Type B pancreatic cell (in vitro differentiated cells): ENCODE results near the gene ZNF23. TPM values are rescaled to one million over a fixed set of nuclear protein-coding genes. Genes with fewer than 3 reads are reported as not detected.
A peak's percentile ranks its signal among the peaks of the same experiment; 100 is the strongest.

ENCODE experiments used
- DNase-seq: peaks from one replicate; pipeline ENCODE4 v3.0.0; 2021; ENCODE audit warnings: mixed read lengths; ENCODE audit not compliant: unreplicated experiment; ENCODE audit errors: extremely low spot score
- H3K27ac Mint-ChIP-seq: 2 replicates; pipeline ENCODE4 v1.8.0; 2021; ENCODE audit warnings: mild to moderate bottlenecking, mixed read lengths
- H3K27me3 Mint-ChIP-seq: 2 replicates; pipeline ENCODE4 v1.8.0; 2021; ENCODE audit warnings: mixed read lengths
- H3K36me3 Mint-ChIP-seq: 2 replicates; pipeline ENCODE4 v1.8.0; 2021; ENCODE audit warnings: mixed read lengths
- H3K4me1 Mint-ChIP-seq: one replicate; pipeline ENCODE4 v1.8.0; 2021; ENCODE audit warnings: mixed read lengths; ENCODE audit not compliant: unreplicated experiment
- H3K4me3 Mint-ChIP-seq: 2 replicates; pipeline ENCODE4 v1.8.0; 2021; ENCODE audit warnings: mild to moderate bottlenecking, mixed read lengths
- H3K9me3 Mint-ChIP-seq: 2 replicates; pipeline ENCODE4 v1.8.0; 2021; ENCODE audit warnings: mixed read lengths
- total RNA-seq: library from RNA; stranded (reverse); gene quantifications from 2 replicates; pipeline ENCODE4 v1.2.1, GENCODE V29; 2021; ENCODE audit warnings: low replicate concordance
- TF ChIP-seq, protein P1 (sequence below): fragments of 200-600 bp; sonication (generic); conservative IDR thresholded peaks from 2 replicates; pipeline ENCODE4 v1.5.0; 2021; ENCODE audit warnings: antibody characterized with exemption, mild to moderate bottlenecking

ZNF23 gene
- total RNA-seq, 1 donor from 2014 or later: 11.1 TPM

DNA sequence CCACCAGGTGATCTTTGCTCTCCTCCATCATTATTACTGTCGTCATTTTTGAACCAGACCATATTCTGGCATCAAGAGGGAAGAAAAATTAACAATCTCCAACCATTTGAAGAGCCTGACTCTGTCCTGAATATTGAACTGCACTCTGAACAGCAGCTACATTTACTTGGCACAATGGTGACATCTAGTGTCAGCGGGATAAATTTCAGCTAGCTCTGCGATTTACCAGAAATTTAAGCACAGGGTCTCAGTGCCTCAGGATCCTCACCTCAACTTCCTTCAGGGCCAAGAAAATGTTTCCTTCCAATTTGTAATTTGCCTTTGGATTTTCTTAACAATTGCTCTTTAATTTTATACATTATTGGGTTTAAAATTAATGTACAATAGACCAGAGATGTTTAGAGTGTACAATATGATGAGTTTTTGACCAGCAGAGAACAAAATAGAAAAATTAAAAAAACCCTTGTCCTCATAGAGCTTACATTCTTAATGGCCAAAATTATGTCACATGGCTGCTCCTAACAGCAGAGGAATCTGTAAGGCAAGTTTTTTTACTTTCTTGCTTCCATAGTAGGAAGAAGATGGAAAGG lies 37.8 kb upstream of the ZNF23 start:
- H3K9me3 Mint-ChIP-seq: no peaks in the 10 kb centered on the region
- TF ChIP-seq, protein P1, sequence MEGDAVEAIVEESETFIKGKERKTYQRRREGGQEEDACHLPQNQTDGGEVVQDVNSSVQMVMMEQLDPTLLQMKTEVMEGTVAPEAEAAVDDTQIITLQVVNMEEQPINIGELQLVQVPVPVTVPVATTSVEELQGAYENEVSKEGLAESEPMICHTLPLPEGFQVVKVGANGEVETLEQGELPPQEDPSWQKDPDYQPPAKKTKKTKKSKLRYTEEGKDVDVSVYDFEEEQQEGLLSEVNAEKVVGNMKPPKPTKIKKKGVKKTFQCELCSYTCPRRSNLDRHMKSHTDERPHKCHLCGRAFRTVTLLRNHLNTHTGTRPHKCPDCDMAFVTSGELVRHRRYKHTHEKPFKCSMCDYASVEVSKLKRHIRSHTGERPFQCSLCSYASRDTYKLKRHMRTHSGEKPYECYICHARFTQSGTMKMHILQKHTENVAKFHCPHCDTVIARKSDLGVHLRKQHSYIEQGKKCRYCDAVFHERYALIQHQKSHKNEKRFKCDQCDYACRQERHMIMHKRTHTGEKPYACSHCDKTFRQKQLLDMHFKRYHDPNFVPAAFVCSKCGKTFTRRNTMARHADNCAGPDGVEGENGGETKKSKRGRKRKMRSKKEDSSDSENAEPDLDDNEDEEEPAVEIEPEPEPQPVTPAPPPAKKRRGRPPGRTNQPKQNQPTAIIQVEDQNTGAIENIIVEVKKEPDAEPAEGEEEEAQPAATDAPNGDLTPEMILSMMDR: peak; percentile 83
- H3K27ac Mint-ChIP-seq: no peak overlapping the region
- H3K4me3 Mint-ChIP-seq: no peak overlapping the region
- no peaks in the 10 kb centered on the region for H3K4me1 Mint-ChIP-seq
- no peak for DNase-seq
- peaks cover 8% of the 10 kb centered on the region for H3K27me3 Mint-ChIP-seq
- no peaks in the 10 kb centered on the region for H3K36me3 Mint-ChIP-seq

DNA sequence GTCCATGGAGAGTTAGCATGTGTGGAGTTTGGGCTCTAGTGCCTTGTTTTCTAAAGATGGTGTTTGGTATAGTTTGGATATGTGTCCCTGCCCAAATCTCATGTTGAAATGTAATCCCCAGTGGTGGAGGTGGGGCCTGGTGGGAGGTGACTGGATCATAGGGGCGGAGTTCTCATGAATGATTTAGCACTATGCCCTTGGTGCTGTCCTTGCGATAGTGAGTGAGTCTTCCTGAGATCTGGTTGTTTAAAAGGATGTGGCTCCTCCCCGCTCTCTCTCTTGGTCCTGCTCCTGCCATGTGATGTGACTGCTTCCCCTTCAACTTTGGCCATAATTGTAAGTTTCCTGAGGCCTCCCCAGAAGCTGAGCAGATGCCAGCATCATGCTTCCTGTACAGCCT lies 36.0 kb upstream of the ZNF23 start:
- Mint-ChIP-seq H3K36me3 (no peaks in the 10 kb centered on the region), H3K4me3 (no peak overlapping the region), H3K4me1 (no peaks in the 10 kb centered on the region), H3K27me3 (peaks cover 5% of the 10 kb centered on the region), H3K27ac (no peak overlapping the region), H3K9me3 (no peaks in the 10 kb centered on the region)
- no peak for DNase-seq
- TF ChIP-seq, protein P1: no peak

DNA sequence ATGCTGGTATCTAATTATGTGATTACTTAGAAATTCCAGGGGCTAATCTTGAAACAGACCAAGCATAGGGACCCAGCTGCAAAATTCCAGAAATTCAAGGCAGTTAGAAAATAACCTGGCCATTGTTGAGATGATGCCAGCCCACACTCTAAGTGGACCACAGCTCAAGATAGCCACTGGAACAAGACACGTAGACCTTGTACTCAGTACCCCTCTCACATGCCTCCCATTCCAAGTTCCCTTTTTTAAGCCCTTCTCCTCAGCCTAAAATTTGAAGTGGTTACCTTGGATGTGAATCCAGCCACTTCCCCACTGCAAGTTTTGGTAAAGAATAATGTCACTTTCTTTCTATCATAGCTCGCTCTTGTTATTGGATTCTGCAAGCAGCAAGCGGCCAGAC lies 31.2 kb upstream of the ZNF23 start:
- DNase-seq: no peak
- no peak overlapping the region for H3K27ac Mint-ChIP-seq
- H3K9me3 Mint-ChIP-seq: no peaks in the 10 kb centered on the region
- no peaks in the 10 kb centered on the region for H3K36me3 Mint-ChIP-seq
- TF ChIP-seq, protein P1: no peak
- H3K4me1 Mint-ChIP-seq: no peaks in the 10 kb centered on the region
- H3K4me3 Mint-ChIP-seq: no peak overlapping the region
- H3K27me3 Mint-ChIP-seq: peaks cover 8% of the 10 kb centered on the region

DNA sequence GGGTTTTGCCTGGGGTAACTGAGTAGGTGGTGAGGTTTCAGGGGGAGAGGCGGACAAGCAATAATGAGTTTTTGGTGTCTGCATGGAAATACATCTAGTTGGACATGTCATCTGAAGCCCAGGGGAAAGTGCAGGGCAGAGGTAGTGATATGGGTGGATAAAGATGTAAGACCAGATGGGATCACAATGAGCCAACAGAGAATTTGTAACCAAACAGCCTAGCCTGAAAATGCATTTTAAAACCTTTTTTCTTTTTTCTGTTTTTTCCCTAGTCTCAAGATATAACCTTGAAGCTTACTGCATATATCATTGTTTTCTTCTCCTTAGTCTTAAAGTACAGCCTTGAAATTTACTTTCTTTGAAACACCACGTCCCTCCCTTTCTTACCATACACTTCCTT lies 30.7 kb upstream of the ZNF23 start:
- Mint-ChIP-seq H3K4me3 (no peak overlapping the region), H3K4me1 (no peaks in the 10 kb centered on the region), H3K27ac (no peak overlapping the region), H3K27me3 (peaks cover 8% of the 10 kb centered on the region), H3K36me3 (no peaks in the 10 kb centered on the region), H3K9me3 (no peaks in the 10 kb centered on the region)
- TF ChIP-seq, protein P1: no peak
- DNase-seq: no peak

DNA sequence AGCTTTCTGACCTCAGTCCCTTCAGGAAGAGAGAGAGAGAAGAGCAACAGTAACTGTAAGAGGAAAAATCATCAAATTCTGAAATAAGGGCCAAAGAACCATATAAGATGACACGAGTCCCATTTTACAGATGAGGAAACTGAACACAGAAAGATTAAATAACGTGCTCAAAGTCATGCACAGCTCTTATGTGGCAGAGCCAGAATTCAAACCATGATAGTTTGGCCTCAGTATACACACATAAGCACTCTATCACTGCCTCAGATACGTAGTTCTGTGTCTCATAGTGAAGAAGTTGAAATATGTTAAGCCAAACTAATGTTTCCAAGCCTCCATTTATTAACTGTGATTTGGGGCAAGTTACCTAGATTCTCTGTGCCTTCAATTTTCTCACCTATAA lies 29.0 kb upstream of the ZNF23 start:
- H3K36me3 Mint-ChIP-seq: no peaks in the 10 kb centered on the region
- DNase-seq: no peak
- H3K27ac Mint-ChIP-seq: no peak overlapping the region
- no peaks in the 10 kb centered on the region for H3K9me3 Mint-ChIP-seq
- TF ChIP-seq, protein P1: no peak
- no peak overlapping the region for H3K4me3 Mint-ChIP-seq
- H3K4me1 Mint-ChIP-seq: no peaks in the 10 kb centered on the region
- peaks cover 11% of the 10 kb centered on the region for H3K27me3 Mint-ChIP-seq

DNA sequence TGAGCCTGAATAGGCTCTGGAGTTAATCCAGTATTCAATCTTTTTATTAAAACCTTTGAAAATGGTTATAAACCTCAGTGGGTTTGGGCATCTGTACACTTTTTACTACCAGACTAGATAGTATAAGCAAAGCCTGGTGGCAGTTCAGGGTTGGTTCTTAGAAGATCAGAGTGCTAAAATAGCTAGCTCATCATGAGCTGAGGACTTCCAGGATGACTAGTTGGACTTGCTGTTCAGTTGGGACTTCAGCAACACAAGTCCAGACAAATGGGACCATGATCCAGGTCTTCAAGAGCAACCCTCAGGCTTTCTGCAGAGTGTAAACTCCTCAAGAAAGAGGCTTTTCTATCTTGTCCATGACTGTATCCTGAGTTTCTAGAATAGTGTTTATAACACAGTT lies 28.3 kb upstream of the ZNF23 start:
- Mint-ChIP-seq H3K9me3 (no peaks in the 10 kb centered on the region), H3K36me3 (no peaks in the 10 kb centered on the region), H3K4me1 (no peaks in the 10 kb centered on the region), H3K27me3 (peaks cover 11% of the 10 kb centered on the region), H3K27ac (no peak overlapping the region), H3K4me3 (no peak overlapping the region)
- TF ChIP-seq, protein P1: no peak
- no peak for DNase-seq
